Muscle of leg (tissue), 11 donors: ENCODE results near the gene DENND2C. TPM values are rescaled to one million over a fixed set of nuclear protein-coding genes. Genes with fewer than 3 reads are reported as not detected.
A peak's percentile ranks its signal among the peaks of the same experiment; 100 is the strongest.

Experiments
- DNase-seq: peaks from one replicate; pipeline ENCODE4 v3.0.0; 2013
- H3K27ac ChIP-seq: one replicate; pipeline ENCODE4 v1.5.1; 2013; ENCODE audit warnings: mild to moderate bottlenecking, low read length, control low read depth
- H3K27me3 ChIP-seq: one replicate; pipeline ENCODE4 v1.6.1; 2013; ENCODE audit warnings: low read length; ENCODE audit not compliant: control insufficient read depth, insufficient read depth
- H3K36me3 ChIP-seq: one replicate; pipeline ENCODE4 v1.6.1; 2013; ENCODE audit warnings: low read length; ENCODE audit not compliant: control insufficient read depth, insufficient read depth
- H3K4me1 ChIP-seq: one replicate; pipeline ENCODE4 v1.6.1; 2013; ENCODE audit warnings: low read length; ENCODE audit not compliant: control insufficient read depth, insufficient read depth
- H3K4me3 ChIP-seq: one replicate; pipeline ENCODE4 v1.5.1; 2013; ENCODE audit warnings: low read length, control low read depth
- H3K9me3 ChIP-seq: replicated peaks from 2 replicates; pipeline ENCODE4 v1.6.1; 2013; ENCODE audit warnings: low read depth, low read length; ENCODE audit not compliant: control insufficient read depth
- WGBS: methylation state at CpG from one replicate; pipeline ENCODE4 v1.1.5; 2013; ENCODE audit warnings: missing lambda C conversion rate; ENCODE audit not compliant: insufficient coverage; 5-methylcytosine and 5-hydroxymethylcytosine counted together
- polyA plus RNA-seq, 8 donors: library from polyadenylated mRNA; unstranded; fragments of 120-200 nt; gene quantifications; one replicate each; pipeline versions ENCODE4 v1.2.1 to v1.2.3, GENCODE V29; 2013; ENCODE audit warnings: inconsistent platforms in 1 of 8, low replicate concordance in 1 of 8; ENCODE audit not compliant: insufficient read length in 8 of 8, insufficient read depth in 1 of 8
- total RNA-seq: library from RNA; stranded (reverse); fragments of 120-200 nt; gene quantifications from one replicate; pipeline ENCODE4 v1.2.4, GENCODE V29; 2013

Gene DENND2C
- total and polyA plus RNA-seq, 9 donors = 2.7 to 9.0 (median 5.2) TPM

DNA sequence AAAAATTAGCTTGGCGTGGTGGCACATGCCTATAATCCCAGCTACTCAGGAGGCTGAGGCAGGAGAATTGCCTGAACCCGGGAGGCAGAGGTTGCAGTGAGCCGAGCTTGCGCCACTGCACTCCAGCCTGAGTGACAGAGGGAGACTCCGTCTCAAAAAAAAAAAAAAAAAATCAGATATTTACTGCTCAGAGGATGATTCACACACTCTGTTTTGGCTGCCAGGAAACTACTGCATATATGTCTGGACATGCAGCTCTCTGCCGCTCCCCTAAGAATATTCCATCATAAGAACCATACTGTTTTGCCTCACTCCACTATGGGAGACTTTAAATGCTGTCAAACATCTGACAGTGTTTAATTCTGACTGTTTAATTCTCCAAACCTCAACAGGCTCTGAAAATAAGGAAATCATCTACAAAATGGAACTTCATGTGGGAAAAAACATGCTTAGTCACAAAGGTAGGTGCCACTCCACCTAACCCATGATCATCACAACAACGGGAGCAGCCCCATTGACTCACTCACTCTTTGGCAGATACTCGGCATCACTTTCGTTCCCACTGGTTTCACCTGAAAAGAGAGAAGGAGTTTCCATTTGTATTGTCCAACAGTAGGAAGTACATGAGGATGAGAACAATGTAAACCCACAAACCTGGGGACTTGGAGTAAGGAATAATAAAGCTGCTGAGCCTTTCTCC is 59.2 kb downstream of the DENND2C start:
- Histone ChIP-seq H3K4me3 (no peak overlapping the region), H3K27ac (no peak overlapping the region), H3K9me3 (no peaks in the 10 kb centered on the region), H3K36me3 (peaks cover 6% of the 10 kb centered on the region), H3K27me3 (no peaks in the 10 kb centered on the region), H3K4me1 (no peaks in the 10 kb centered on the region)
- DNase-seq = peak; percentile 16
- WGBS = 97% methylated on average over 5 of the region's 9 CpGs

DNA sequence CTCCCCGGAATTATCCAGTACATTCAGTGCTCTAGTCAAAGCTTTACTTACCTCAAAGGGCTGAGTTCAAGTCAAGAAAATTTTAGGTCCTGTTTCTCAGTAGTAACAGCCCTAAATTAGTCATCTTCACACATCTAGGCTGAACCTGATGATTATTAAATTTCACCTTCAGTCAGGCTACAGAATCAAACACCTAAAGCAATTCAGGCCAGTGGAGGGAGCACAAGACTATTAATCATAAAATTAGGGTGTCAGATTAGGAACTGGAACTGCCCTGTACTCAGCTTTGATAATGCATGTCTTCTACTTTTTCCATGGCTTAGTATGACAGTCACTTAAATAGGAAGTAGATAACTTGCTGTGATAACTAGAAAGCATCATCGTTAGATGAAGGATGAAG is 60.0 kb downstream of the DENND2C start:
- WGBS = no CpG with 5 or more reads among the region's 2 CpGs
- H3K4me1 ChIP-seq = no peaks in the 10 kb centered on the region
- no peak for DNase-seq
- H3K36me3 ChIP-seq = peaks cover 6% of the 10 kb centered on the region
- no peak overlapping the region for H3K4me3 ChIP-seq
- H3K27me3 ChIP-seq = no peaks in the 10 kb centered on the region
- H3K9me3 ChIP-seq = no peaks in the 10 kb centered on the region
- H3K27ac ChIP-seq = no peak overlapping the region

- no peaks in the 10 kb centered on the region for H3K9me3 ChIP-seq
- H3K4me3 ChIP-seq = no peak overlapping the region
- no peak overlapping the region for H3K27ac ChIP-seq
- no peaks in the 10 kb centered on the region for H3K27me3 ChIP-seq
- no peaks in the 10 kb centered on the region for H3K4me1 ChIP-seq
- no peak for DNase-seq
- peaks cover 6% of the 10 kb centered on the region for H3K36me3 ChIP-seq
- no CpG with 5 or more reads among the region's 3 CpGs for WGBS
Measured at GRCh38 chr1:114609026-114609425, 60.8 kb downstream of the DENND2C start.

DNA sequence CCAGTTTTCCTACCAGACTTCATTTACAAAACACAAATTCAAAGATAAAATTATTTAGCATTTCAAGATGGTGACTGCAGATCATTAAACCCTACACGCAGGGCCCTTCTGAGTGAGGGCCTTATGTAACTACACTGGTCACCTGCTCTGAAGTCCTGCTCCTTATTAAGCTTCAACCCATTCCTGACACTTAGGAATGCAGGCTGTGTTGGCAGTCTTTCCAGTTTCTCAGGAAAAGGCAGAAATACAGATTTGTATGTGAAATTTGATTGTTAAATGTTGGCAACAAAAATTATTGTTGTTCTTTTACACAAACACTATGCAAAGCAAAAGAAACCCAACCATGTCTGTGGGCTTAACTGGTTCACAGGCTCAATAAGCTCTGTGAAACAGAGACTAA is 62.6 kb downstream of the DENND2C start:
- Histone ChIP-seq H3K9me3 (no peaks in the 10 kb centered on the region), H3K27ac (no peak overlapping the region), H3K4me3 (no peak overlapping the region), H3K27me3 (no peaks in the 10 kb centered on the region), H3K4me1 (no peaks in the 10 kb centered on the region), H3K36me3 (peaks cover 8% of the 10 kb centered on the region)
- DNase-seq = no peak
- no CpG with 5 or more reads among the region's 1 CpG for WGBS

DNA sequence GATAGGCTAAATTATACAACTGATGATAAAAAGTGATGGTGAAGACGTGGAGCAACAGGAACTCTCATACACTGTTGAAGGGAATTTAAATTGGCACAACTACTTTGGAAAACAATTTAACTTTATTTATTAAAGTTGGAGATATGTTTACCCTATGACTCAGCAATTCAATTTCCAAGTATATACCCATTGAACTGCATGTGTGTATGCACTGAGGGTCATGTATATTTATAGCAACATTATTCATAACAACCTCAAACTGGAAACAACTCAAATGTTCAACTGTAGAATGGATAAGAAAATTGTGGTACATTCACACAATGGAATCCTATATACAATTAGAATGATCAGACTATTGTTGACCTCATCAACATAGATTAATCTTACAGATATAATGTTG is 71.9 kb downstream of the DENND2C start:
- no peak overlapping the region for H3K4me3 ChIP-seq
- no peaks in the 10 kb centered on the region for H3K36me3 ChIP-seq
- H3K27ac ChIP-seq = no peak overlapping the region
- no peaks in the 10 kb centered on the region for H3K9me3 ChIP-seq
- no peak for DNase-seq
- no CpG with 5 or more reads among the region's 1 CpG for WGBS
- no peaks in the 10 kb centered on the region for H3K27me3 ChIP-seq
- H3K4me1 ChIP-seq = no peaks in the 10 kb centered on the region

DNA sequence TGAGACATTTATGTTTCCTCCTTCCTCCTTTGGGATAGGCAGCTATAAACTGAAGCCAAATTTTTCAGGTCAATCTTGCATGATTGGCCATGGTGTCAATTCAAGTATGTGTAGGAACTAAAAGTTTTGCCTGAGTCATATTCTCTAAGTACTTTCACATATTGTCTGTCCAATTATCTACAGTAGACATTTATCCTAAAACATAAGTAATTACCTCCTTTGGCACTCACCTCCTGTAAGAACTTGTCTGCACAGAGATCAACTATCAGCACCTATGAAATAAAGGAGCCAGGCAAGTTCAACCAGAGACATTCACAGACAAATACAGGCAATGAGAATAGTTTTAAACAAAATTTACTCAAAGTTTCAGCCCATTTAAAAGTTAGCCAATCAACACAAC is 74.2 kb downstream of the DENND2C start:
- no peaks in the 10 kb centered on the region for H3K36me3 ChIP-seq
- H3K4me1 ChIP-seq = no peaks in the 10 kb centered on the region
- no peak overlapping the region for H3K27ac ChIP-seq
- no peaks in the 10 kb centered on the region for H3K27me3 ChIP-seq
- no peak for DNase-seq
- H3K9me3 ChIP-seq = no peaks in the 10 kb centered on the region
- no peak overlapping the region for H3K4me3 ChIP-seq

DNA sequence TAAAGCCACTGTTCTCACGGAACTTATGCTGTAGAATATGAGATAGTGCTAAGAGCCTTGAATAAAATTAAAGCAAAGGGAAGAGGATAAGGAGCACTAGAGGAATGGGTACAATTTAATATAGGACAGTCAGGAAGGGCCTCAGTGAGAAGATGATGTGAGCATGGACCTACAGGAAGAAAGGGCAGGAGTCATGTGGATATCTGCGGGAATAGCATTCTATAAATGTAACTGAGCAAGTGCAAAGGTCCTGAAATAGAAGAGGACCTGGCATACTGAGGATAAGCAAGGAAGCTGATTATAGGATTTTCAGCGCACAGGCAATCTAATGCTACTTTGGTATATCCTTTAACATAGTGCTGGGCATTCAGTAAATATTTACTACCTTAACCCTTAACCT is 75.8 kb downstream of the DENND2C start:
- Histone ChIP-seq H3K4me1 (no peaks in the 10 kb centered on the region), H3K9me3 (no peaks in the 10 kb centered on the region), H3K36me3 (no peaks in the 10 kb centered on the region), H3K27me3 (no peaks in the 10 kb centered on the region), H3K4me3 (no peak overlapping the region), H3K27ac (no peak overlapping the region)
- DNase-seq = no peak
- WGBS = 80% methylated on average over 2 of the region's 3 CpGs

GRCh38 chr1:114589122-114589521 is 80.7 kb downstream of the DENND2C start:
- Histone ChIP-seq H3K27ac (no peak overlapping the region), H3K9me3 (no peaks in the 10 kb centered on the region), H3K36me3 (peaks cover 3% of the 10 kb centered on the region), H3K27me3 (no peaks in the 10 kb centered on the region), H3K4me1 (no peaks in the 10 kb centered on the region), H3K4me3 (no peak overlapping the region)
- DNase-seq = no peak
- WGBS = no CpG with 5 or more reads among the region's 3 CpGs

GRCh38 chr1:114588196-114588689 is 81.6 kb downstream of the DENND2C start:
- Histone ChIP-seq H3K4me1 (no peaks in the 10 kb centered on the region), H3K4me3 (no peak overlapping the region), H3K9me3 (no peaks in the 10 kb centered on the region), H3K36me3 (peaks cover 3% of the 10 kb centered on the region), H3K27me3 (no peaks in the 10 kb centered on the region), H3K27ac (no peak overlapping the region)
- 80% methylated on average over 1 of the region's 2 CpGs for WGBS
- DNase-seq = no peak

DNA sequence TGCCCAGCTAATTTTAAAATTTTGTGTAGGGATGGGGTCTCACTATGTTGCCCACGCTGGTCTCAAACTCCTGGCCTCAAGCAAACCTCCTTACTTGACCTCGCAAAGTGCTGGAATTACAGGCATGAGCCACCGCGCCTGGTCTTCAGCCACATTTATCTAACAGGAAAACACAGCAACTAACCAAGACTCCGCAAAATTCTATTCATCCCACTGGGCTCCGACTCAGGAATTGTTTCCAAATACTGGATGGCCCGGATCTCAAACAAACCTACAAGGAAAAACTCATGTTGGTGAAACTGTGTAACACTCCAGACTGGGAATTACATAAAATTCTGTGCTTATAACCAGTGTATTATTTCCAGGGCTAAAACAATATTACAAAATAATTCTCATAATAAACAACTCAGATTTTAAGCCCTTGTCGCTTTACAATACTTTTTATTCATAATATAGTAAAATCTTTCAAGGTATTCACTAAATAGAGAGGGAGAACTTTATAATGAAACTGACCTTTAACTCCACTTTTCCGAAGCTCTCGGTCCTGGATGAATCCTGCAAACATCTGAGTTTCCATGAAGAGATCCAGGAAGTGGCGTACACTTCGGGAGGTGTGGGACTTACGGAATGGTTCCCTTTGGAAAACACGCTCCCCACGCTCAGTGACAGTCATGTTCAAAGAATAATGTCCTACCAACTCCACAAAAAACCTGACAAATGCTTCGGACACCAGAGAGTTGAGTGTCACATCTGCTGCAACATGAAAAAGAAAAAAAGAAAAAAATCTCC is 82.5 kb downstream of the DENND2C start:
- Histone ChIP-seq H3K9me3 (no peaks in the 10 kb centered on the region), H3K27ac (peak overlapping the region; percentile 13), H3K36me3 (peaks cover 3% of the 10 kb centered on the region), H3K4me1 (peaks cover under 1% of the 10 kb centered on the region), H3K27me3 (no peaks in the 10 kb centered on the region), H3K4me3 (no peak overlapping the region)
- 86% methylated on average over 4 of the region's 16 CpGs for WGBS
- DNase-seq = peak; percentile 7
